Fibroblast of lung (primary cell): ENCODE results near the gene AP1M2.
"Not testable (repeated sequence)": the region's sequence is repeated elsewhere in the genome, so short reads cannot be mapped to it uniquely, and the experiment has no call there.

Source experiments
- EZH2 ChIP-seq: IDR thresholded peaks from 2 replicates; pipeline ENCODE4 v1.5.1; 2012; ENCODE audit warnings: low read length, control low read depth, mild to moderate bottlenecking; ENCODE audit errors: missing control alignments
- TF ChIP-seq, protein P1 (sequence below), 2 donors: IDR thresholded peaks in 1 of 2; conservative IDR thresholded peaks in 1 of 2; 1 replicate in 1 of 2; 2 replicates in 1 of 2; pipeline ENCODE4 v1.5.1; 2011 to 2012; ENCODE audit warnings: low read length in 2 of 2, control low read depth in 1 of 2, inconsistent platforms in 1 of 2, low read depth in 1 of 2, mild to moderate bottlenecking in 1 of 2

DNA sequence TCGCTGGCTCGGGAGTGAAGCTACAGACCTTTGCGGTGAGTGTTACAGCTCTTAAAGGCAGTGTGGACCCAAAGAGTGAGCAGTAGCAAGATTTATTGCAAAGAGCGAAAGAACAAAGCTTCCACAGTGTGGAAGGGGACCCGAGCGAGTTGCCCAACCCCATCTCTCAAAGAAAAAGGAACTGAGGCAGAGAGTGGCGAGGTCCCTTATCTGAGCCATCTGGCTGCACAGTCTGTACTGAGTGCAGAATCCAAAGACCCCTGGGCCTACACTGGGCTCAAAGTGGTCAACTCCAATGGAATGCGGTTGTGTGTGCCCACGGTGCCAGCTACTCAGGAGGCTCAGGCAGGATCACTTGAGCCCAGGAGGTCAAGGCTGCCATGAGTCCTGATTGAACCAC, 48.1 kb downstream of the AP1M2 start:
- TF ChIP-seq, protein P1, sequence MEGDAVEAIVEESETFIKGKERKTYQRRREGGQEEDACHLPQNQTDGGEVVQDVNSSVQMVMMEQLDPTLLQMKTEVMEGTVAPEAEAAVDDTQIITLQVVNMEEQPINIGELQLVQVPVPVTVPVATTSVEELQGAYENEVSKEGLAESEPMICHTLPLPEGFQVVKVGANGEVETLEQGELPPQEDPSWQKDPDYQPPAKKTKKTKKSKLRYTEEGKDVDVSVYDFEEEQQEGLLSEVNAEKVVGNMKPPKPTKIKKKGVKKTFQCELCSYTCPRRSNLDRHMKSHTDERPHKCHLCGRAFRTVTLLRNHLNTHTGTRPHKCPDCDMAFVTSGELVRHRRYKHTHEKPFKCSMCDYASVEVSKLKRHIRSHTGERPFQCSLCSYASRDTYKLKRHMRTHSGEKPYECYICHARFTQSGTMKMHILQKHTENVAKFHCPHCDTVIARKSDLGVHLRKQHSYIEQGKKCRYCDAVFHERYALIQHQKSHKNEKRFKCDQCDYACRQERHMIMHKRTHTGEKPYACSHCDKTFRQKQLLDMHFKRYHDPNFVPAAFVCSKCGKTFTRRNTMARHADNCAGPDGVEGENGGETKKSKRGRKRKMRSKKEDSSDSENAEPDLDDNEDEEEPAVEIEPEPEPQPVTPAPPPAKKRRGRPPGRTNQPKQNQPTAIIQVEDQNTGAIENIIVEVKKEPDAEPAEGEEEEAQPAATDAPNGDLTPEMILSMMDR (conservative IDR thresholded peaks at IDR 0.05 in 1 of 2, IDR thresholded peaks at IDR 0.05 in 1 of 2; ENCODE audit: low read depth in 1 of 2, low read length in 2 of 2), result not testable (repeated sequence)
- TF ChIP-seq EZH2, result not testable (repeated sequence)
